ENCODE measurements around the gene ACSF2. TPM values are rescaled to one million over a fixed set of nuclear protein-coding genes. Genes with fewer than 3 reads are reported as not detected.
A peak's percentile ranks its signal among the peaks of the same experiment; 100 is the strongest.

Gene ACSF2
- total RNA-seq, 1 experiment from 2014 or later = 72.7 TPM

DNA sequence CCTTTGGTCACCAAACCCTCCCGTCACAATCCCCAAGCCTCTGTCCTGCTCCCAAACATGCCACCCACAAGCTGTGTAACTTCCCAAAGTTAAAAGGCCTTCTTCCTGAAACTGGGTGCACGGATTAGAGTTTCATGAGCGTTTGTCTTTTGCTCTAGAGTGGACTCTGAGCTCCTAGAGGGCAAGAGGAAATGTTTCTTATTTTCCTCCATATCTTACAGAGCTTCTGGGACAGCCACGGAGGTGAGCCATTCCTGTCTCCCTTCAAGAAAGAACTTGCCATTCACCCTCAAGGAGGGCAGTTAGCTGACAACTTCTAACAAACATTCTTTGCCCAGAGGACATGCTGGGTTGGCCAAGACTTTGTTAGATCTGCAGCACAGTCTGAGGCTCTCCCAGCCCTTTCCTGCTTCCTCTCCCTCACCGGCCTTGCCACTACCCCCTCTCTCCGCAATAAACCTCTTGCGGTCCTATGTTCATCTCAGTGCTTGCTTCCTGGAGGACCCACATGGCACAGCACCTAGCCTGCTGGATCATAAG, 79.6 kb downstream of the ACSF2 start:
- TF ChIP-seq, protein P1, sequence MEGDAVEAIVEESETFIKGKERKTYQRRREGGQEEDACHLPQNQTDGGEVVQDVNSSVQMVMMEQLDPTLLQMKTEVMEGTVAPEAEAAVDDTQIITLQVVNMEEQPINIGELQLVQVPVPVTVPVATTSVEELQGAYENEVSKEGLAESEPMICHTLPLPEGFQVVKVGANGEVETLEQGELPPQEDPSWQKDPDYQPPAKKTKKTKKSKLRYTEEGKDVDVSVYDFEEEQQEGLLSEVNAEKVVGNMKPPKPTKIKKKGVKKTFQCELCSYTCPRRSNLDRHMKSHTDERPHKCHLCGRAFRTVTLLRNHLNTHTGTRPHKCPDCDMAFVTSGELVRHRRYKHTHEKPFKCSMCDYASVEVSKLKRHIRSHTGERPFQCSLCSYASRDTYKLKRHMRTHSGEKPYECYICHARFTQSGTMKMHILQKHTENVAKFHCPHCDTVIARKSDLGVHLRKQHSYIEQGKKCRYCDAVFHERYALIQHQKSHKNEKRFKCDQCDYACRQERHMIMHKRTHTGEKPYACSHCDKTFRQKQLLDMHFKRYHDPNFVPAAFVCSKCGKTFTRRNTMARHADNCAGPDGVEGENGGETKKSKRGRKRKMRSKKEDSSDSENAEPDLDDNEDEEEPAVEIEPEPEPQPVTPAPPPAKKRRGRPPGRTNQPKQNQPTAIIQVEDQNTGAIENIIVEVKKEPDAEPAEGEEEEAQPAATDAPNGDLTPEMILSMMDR (conservative IDR thresholded peaks at IDR 0.05; ENCODE audit: low read depth, low read length) = no peak
- no TSS peak for BruUV-seq (replicated peaks)
- no peak overlapping the region for H3K4me2 ChIP-seq (ENCODE audit: low read length)
- no peaks in the 10 kb centered on the region for H3K9me3 ChIP-seq (ENCODE audit: low read length)
- no peak overlapping the region for H3K27ac ChIP-seq (ENCODE audit: low read length)
- H3F3A ChIP-seq (ENCODE audit: low read length, unreplicated experiment) = no peaks in the 10 kb centered on the region
- DNase-seq = no peak
- no peaks in the 10 kb centered on the region for H3K9me2 ChIP-seq (replicated peaks; ENCODE audit: low read length)
- H3K9ac ChIP-seq (ENCODE audit: low read length) = no peak overlapping the region
- ChIA-PET POLR2A (ENCODE audit: unreplicated experiment) (interaction anchor here (0.5 kb wide), 1 partner anchor 269 kb away, joined by 3 read pairs; no protein-coding TSS in a partner anchor), CTCF (interaction anchor here (0.6 kb wide), 1 partner anchor 10 kb away, joined by 3 read pairs; no protein-coding TSS in a partner anchor)
- H3K79me2 ChIP-seq (ENCODE audit: low read length) = no peaks in the 10 kb centered on the region
- H3K36me3 ChIP-seq (ENCODE audit: low read depth, low read length) = no peaks in the 10 kb centered on the region
- H4K20me1 ChIP-seq (ENCODE audit: low read length) = no peaks in the 10 kb centered on the region
- H3K4me1 ChIP-seq (ENCODE audit: insufficient read depth, low read length) = peaks cover 4% of the 10 kb centered on the region; the same call in 1 of the 2 replicates
- no peak overlapping the region for H2AFZ ChIP-seq (ENCODE audit: low read length)
- no peak for ATAC-seq
- no peaks in the 10 kb centered on the region for H3K27me3 ChIP-seq (ENCODE audit: low read length)
- intact Hi-C loops (cut with micrococcal nuclease) = no loop called here
- H3K4me3 ChIP-seq (ENCODE audit: low read length) = no peak overlapping the region

DNA sequence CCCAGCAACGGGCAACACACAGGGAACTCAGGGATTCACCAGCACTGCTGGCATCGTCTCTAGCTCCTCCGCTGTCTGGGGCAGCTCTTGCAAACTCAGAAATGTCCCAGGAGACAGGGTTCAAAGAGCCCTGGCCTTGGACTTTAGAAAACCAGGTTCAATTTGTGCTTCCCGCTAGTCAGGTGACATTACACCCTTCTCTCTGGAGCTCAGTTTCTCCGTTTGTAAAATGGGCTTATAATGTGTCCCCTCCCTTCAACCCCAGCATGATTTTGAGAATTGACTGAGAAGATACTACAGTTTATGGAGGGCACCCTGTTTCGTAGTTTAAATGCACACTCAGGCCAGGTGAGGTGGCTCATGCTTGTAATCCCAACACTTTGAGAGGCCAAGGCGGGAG, 80.3 kb downstream of the ACSF2 start:
- Histone ChIP-seq H2AFZ (ENCODE audit: low read length) (no peak overlapping the region), H3K9ac (ENCODE audit: low read length) (no peak overlapping the region), H3K9me2 (replicated peaks; ENCODE audit: low read length) (no peaks in the 10 kb centered on the region), H3K4me2 (ENCODE audit: low read length) (no peak overlapping the region), H3K27me3 (ENCODE audit: low read length) (no peaks in the 10 kb centered on the region), H3K27ac (ENCODE audit: low read length) (no peak overlapping the region), H3K4me3 (ENCODE audit: low read length) (no peak overlapping the region), H3K79me2 (ENCODE audit: low read length) (no peaks in the 10 kb centered on the region), H3K9me3 (ENCODE audit: low read length) (no peaks in the 10 kb centered on the region), H3K4me1 (ENCODE audit: insufficient read depth, low read length) (peaks cover 11% of the 10 kb centered on the region), H4K20me1 (ENCODE audit: low read length) (no peaks in the 10 kb centered on the region), H3K36me3 (ENCODE audit: low read depth, low read length) (no peaks in the 10 kb centered on the region), H3F3A (ENCODE audit: low read length, unreplicated experiment) (no peaks in the 10 kb centered on the region)
- TF ChIP-seq, protein P1 (conservative IDR thresholded peaks at IDR 0.05; ENCODE audit: low read depth, low read length) = no peak
- TF ChIP-seq EZH2 (IDR thresholded peaks at IDR 0.05; ENCODE audit: low read length, unreplicated experiment) (no peak), EZH2phosphoT487 (IDR thresholded peaks at IDR 0.05; ENCODE audit: borderline replicate concordance, low read length) (no peak)
- no TSS peak for BruUV-seq (replicated peaks)
- CTCF ChIA-PET = no interaction called here
- intact Hi-C loops (cut with micrococcal nuclease) = no loop called here
- ATAC-seq = no peak
- POLR2A ChIA-PET (ENCODE audit: unreplicated experiment) = interaction anchor here (0.7 kb wide), 1 partner anchor 38 kb away, joined by 4 read pairs; no protein-coding TSS in a partner anchor
- no peak for DNase-seq

- peak within 1 kb of the TSS; percentile 63 for H3K4me3 ChIP-seq (ENCODE audit: low read length)
- TF ChIP-seq, protein P1 (conservative IDR thresholded peaks at IDR 0.05; ENCODE audit: low read depth, low read length) = peak; percentile 44
- TF ChIP-seq EZH2 (IDR thresholded peaks at IDR 0.05; ENCODE audit: low read length, unreplicated experiment) (no peak), EZH2phosphoT487 (IDR thresholded peaks at IDR 0.05; ENCODE audit: borderline replicate concordance, low read length) (no peak)
- ATAC-seq (peak; percentile 85), DNase-seq (peak; percentile 61)
- ChIA-PET POLR2A (ENCODE audit: unreplicated experiment) (no interaction called here), CTCF (no interaction called here)
- peak within 1 kb of the TSS; percentile 76 for H3K4me2 ChIP-seq (ENCODE audit: low read length)
- intact Hi-C loops (cut with micrococcal nuclease) = no loop called here
- H3K27ac ChIP-seq (ENCODE audit: low read length) = no peak within 1 kb of the TSS
- no peaks in the 10 kb centered on the region for H4K20me1 ChIP-seq (ENCODE audit: low read length)
- TSS peak; percentile 51 for BruUV-seq (replicated peaks)
- H3K4me1 ChIP-seq (ENCODE audit: insufficient read depth, low read length) = peaks cover 15% of the 10 kb centered on the region
- H3K79me2 ChIP-seq (ENCODE audit: low read length) = no peaks in the 10 kb centered on the region
- H3K9me2 ChIP-seq (replicated peaks; ENCODE audit: low read length) = no peaks in the 10 kb centered on the region
- peak within 1 kb of the TSS; percentile 23 for H3K9ac ChIP-seq (ENCODE audit: low read length)
- peak within 1 kb of the TSS; percentile 83 for H2AFZ ChIP-seq (ENCODE audit: low read length)
- no peaks in the 10 kb centered on the region for H3K36me3 ChIP-seq (ENCODE audit: low read depth, low read length)
- H3K27me3 ChIP-seq (ENCODE audit: low read length) = no peaks in the 10 kb centered on the region
- H3F3A ChIP-seq (ENCODE audit: low read length, unreplicated experiment) = no peaks in the 10 kb centered on the region
- no peaks in the 10 kb centered on the region for H3K9me3 ChIP-seq (ENCODE audit: low read length)
Observed at GRCh38 chr17:50507871-50508572, 82.0 kb downstream of the ACSF2 start, which contains the start of gene MYCBPAP. Gene MYCBPAP, plus strand, starts transcription at chr17:50508439. Its CDS starts 236 bp downstream, at chr17:50508675.

Measured in PC-3 (cell line).